Measurements from ENCODE around the gene FLRT1. TPM values are rescaled to one million over a fixed set of nuclear protein-coding genes. Genes with fewer than 3 reads are reported as not detected.

Gene FLRT1
- total RNA-seq, 2 experiments from 2014 or later: not detected

DNA sequence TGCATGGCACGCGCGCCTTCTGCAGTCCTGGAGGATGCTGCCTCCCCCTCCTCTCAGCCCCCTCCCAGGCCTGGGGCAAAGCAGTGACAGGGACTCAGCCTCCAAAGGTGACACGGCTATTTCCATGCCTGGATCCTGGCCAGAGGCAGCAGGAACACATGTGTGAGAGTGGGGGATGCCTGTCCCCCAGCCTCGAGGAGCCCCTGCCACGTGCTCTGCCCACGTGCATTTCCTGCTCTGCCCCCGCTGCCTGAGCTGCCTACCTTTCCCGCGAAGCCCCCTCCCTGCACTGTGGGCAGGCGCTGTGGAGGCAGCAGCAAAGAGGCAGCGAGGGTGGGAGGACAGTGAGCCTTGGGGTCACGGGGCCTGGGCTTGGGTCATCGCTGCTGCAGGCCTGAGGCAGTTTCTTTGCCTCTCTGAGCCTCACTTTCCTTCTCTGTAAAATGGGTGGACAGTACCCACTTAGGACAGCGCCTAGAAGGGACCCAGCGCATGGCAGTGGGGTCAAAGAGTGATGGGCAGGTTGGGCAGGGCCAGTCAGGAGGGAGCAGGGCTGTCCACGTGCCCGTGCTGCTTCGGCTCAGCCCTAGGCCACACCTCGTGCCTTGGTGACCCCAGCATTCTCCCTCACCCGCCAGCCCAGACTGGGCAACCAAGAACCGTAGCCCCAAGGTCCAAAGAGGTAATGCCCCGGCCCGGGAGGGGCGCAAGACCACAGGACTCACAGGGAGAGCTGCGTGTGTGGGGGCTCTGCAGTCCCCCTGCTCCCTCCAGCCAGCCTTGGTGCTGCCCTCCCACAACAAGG is 48.6 kb downstream of the FLRT1 start:
- DNase-seq (no peak), ATAC-seq (no peak)
- TF ChIP-seq, protein P1, sequence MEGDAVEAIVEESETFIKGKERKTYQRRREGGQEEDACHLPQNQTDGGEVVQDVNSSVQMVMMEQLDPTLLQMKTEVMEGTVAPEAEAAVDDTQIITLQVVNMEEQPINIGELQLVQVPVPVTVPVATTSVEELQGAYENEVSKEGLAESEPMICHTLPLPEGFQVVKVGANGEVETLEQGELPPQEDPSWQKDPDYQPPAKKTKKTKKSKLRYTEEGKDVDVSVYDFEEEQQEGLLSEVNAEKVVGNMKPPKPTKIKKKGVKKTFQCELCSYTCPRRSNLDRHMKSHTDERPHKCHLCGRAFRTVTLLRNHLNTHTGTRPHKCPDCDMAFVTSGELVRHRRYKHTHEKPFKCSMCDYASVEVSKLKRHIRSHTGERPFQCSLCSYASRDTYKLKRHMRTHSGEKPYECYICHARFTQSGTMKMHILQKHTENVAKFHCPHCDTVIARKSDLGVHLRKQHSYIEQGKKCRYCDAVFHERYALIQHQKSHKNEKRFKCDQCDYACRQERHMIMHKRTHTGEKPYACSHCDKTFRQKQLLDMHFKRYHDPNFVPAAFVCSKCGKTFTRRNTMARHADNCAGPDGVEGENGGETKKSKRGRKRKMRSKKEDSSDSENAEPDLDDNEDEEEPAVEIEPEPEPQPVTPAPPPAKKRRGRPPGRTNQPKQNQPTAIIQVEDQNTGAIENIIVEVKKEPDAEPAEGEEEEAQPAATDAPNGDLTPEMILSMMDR (IDR thresholded peaks at IDR 0.05): no peak
- Mint-ChIP-seq H3K4me1 (ENCODE audit: low read depth) (no peaks in the 10 kb centered on the region), H3K4me3 (no peak overlapping the region), H3K36me3 (ENCODE audit: low read depth) (no peaks in the 10 kb centered on the region), H3K27ac (no peak overlapping the region), H3K9me3 (no peaks in the 10 kb centered on the region), H3K27me3 (no peaks in the 10 kb centered on the region)
- CTCF ChIA-PET: no interaction called here
- POLR2A ChIA-PET: no interaction called here
- intact Hi-C loops (cut with micrococcal nuclease): no loop called here

GRCh38 chr11:64084951-64085710 is 49.4 kb downstream of the FLRT1 start:
- DNase-seq (no peak), ATAC-seq (no peak)
- ChIA-PET CTCF (interaction anchor here (1.0 kb wide), 1 partner anchor 63 kb away, joined by 3 read pairs; no protein-coding TSS in a partner anchor), POLR2A (no interaction called here)
- Mint-ChIP-seq H3K36me3 (ENCODE audit: low read depth) (no peaks in the 10 kb centered on the region), H3K27me3 (no peaks in the 10 kb centered on the region), H3K4me3 (no peak overlapping the region), H3K27ac (no peak overlapping the region), H3K4me1 (ENCODE audit: low read depth) (no peaks in the 10 kb centered on the region), H3K9me3 (no peaks in the 10 kb centered on the region)
- TF ChIP-seq, protein P1 (IDR thresholded peaks at IDR 0.05): no peak
- intact Hi-C loops (cut with micrococcal nuclease): no loop called here

Other genes with a start within 250 kb of the FLRT1 start
- gene SPINDOC, start 222.5 kb upstream of the FLRT1 start, total RNA-seq: 10 to 100 TPM; 28.4 to 29.0 TPM
- 10 to 100 TPM; 23.3 to 24.5 TPM for gene MARK2, start 196.8 kb upstream of the FLRT1 start, total RNA-seq
- 1 to 10 TPM in 1 of 2 experiments, under 1 TPM in 1; 0.61 to 2.1 TPM for gene RCOR2, start 118.8 kb upstream of the FLRT1 start, total RNA-seq
- 10 to 100 TPM; 18.5 to 20.5 TPM for gene NAA40, start 96.9 kb upstream of the FLRT1 start, total RNA-seq
- 100 to 1,000 TPM; 436 to 497 TPM for gene COX8A, start 61.3 kb upstream of the FLRT1 start, total RNA-seq
- 10 to 100 TPM; 70.1 to 73.9 TPM for gene OTUB1, start 49.5 kb upstream of the FLRT1 start, total RNA-seq
- gene MACROD1, start 130.2 kb downstream of the FLRT1 start, total RNA-seq: 10 to 100 TPM; 38.7 to 38.8 TPM
- gene STIP1, start 150.2 kb downstream of the FLRT1 start, total RNA-seq: 100 to 1,000 TPM; 396 to 416 TPM
- 100 to 1,000 TPM; 210 to 214 TPM for gene FERMT3, start 170.8 kb downstream of the FLRT1 start, total RNA-seq
- 10 to 100 TPM; 33.7 to 41.5 TPM for gene TRPT1, start 190.3 kb downstream of the FLRT1 start, total RNA-seq
- gene NUDT22, start 190.3 kb downstream of the FLRT1 start, total RNA-seq: 10 to 100 TPM; 66.0 to 69.2 TPM
- 10 to 100 TPM; 25.8 to 26.1 TPM for gene DNAJC4, start 194.6 kb downstream of the FLRT1 start, total RNA-seq
- 100 to 1,000 TPM in 1 of 2 experiments, 10 to 100 TPM in 1; 86.6 to 104 TPM for gene VEGFB, start 198.7 kb downstream of the FLRT1 start, total RNA-seq
- 10 to 100 TPM; 23.5 to 26.9 TPM for gene FKBP2, start 205.2 kb downstream of the FLRT1 start, total RNA-seq
- 100 to 1,000 TPM; 285 to 287 TPM for gene PPP1R14B, start 211.0 kb downstream of the FLRT1 start, total RNA-seq
- gene PLCB3, start 215.6 kb downstream of the FLRT1 start, total RNA-seq: 1 to 10 TPM; 8.7 to 9.6 TPM
- gene BAD, start 248.7 kb downstream of the FLRT1 start, total RNA-seq: 10 to 100 TPM; 17.2 to 17.7 TPM
- 10 to 100 TPM; 23.7 to 28.5 TPM for gene GPR137, start 249.9 kb downstream of the FLRT1 start, total RNA-seq